GM12878 (cell line): ENCODE measurements around the gene PUM2. TPM values are rescaled to one million over a fixed set of nuclear protein-coding genes. Genes with fewer than 3 reads are reported as not detected.

Source experiments
- ATAC-seq: fragments of 200-7000 bp; cut with Tn5 transposase; 3 replicates; pipeline ENCODE4 v1.9.1; 2020; ENCODE audit warnings: mild to moderate bottlenecking, moderate library complexity
- BruUV-seq: library from RNA; stranded (reverse); fragments of 400-500 nt; replicated peaks from 2 replicates; lab custom pipeline; 2021; lab: Mats Ljungman, UMichigan
- CTCF ChIA-PET: fragments of 300-600 bp; sonication (Branson Sonifier 250); formaldehyde crosslinking; extraction: SDS; loops from one replicate; lab custom pipeline; 2021; ENCODE audit warnings: inconsistent platforms; lab: Yijun Ruan, JAX
- POLR2A ChIA-PET: fragments of 350-600 bp; formaldehyde crosslinking; extraction: SDS; loops from one replicate; lab custom pipeline; 2021; ENCODE audit warnings: inconsistent platforms; lab: Charles Lee
- RAD21 ChIA-PET: fragments of 300-600 bp; sonication (Branson Sonifier 250); formaldehyde crosslinking; loops from one replicate; lab custom pipeline; 2023; ENCODE audit warnings: antibody characterized with exemption; ENCODE audit not compliant: unreplicated experiment; lab: Charles Lee
- SMC1A ChIA-PET: fragments of 300-600 bp; sonication (Branson Sonifier 250); formaldehyde crosslinking; loops from one replicate; lab custom pipeline; 2023; ENCODE audit not compliant: unreplicated experiment, uncharacterized antibody; lab: Charles Lee
- DNase-seq: peaks from one replicate; pipeline ENCODE4 v3.0.0-alpha.2; 2011; ENCODE audit warnings: low read depth, low spot score
- FAIRE-seq: peaks from 3 replicates; lab custom pipeline; 2011; peaks lifted over from hg19 to GRCh38; lab: Jason Lieb, UNC
- H2AFZ ChIP-seq: 2 replicates; pipeline ENCODE4 v1.6.0; 2011; ENCODE audit warnings: low read depth, low read length, control low read depth; ENCODE audit not compliant: control insufficient read depth
- H3K27ac ChIP-seq: 2 replicates; pipeline ENCODE4 v1.5.1; 2011; ENCODE audit warnings: control low read depth; ENCODE audit not compliant: control insufficient read depth, insufficient read depth
- H3K27me3 ChIP-seq, 2 experiments: replicated peaks in 1 of 2; 2 replicates each; pipeline versions ENCODE4 v1.6.0 to v1.6.1; 2011; ENCODE audit warnings: low read length in 1 of 2; ENCODE audit not compliant: control insufficient read depth in 2 of 2, insufficient read depth in 2 of 2
- H3K36me3 ChIP-seq, 2 experiments: 2 replicates each; pipeline ENCODE4 v1.5.1; 2011; ENCODE audit warnings: low read length in 1 of 2; ENCODE audit not compliant: control insufficient read depth in 2 of 2, insufficient read depth in 2 of 2
- H3K4me1 ChIP-seq: 2 replicates; pipeline ENCODE4 v1.6.1; 2011; ENCODE audit warnings: mild to moderate bottlenecking, low read length, moderate library complexity, mixed read lengths; ENCODE audit not compliant: control insufficient read depth, insufficient read depth
- H3K4me2 ChIP-seq: 2 replicates; pipeline ENCODE4 v1.6.0; 2011; ENCODE audit warnings: control low read depth; ENCODE audit not compliant: control insufficient read depth, insufficient read depth
- H3K4me3 ChIP-seq: fragments of 200-600 bp; sonication (generic); 2 replicates; pipeline ENCODE4 v1.5.1; 2016
- H3K79me2 ChIP-seq: 2 replicates; pipeline ENCODE4 v1.6.0; 2011; ENCODE audit warnings: low read length; ENCODE audit not compliant: control insufficient read depth, insufficient read depth
- H3K9ac ChIP-seq: 2 replicates; pipeline ENCODE4 v1.8.0; 2011; ENCODE audit warnings: low read length, control low read depth, mixed read lengths; ENCODE audit not compliant: control insufficient read depth, insufficient read depth
- H3K9me3 ChIP-seq: replicated peaks from 3 replicates; pipeline ENCODE4 v1.5.1; 2011; ENCODE audit warnings: mild to moderate bottlenecking, low read length; ENCODE audit not compliant: control insufficient read depth, insufficient read depth
- H4K20me1 ChIP-seq: 2 replicates; pipeline ENCODE4 v1.6.0; 2011; ENCODE audit not compliant: control insufficient read depth, insufficient read depth
- BRCA1 ChIP-seq: IDR thresholded peaks from 2 replicates; pipeline ENCODE4 v1.6.1; 2011; ENCODE audit warnings: low read depth, low read length, improper control_type of control experiment
- CHD4 ChIP-seq: fragments of 200-600 bp; sonication (generic); IDR thresholded peaks from 2 replicates; pipeline ENCODE4 v1.6.1; 2016; ENCODE audit warnings: mild to moderate bottlenecking
- NR2C1 ChIP-seq: fragments of 450-650 bp; IDR thresholded peaks from 2 replicates; pipeline ENCODE4 v1.6.1; 2017; ENCODE audit warnings: antibody characterized with exemption, mild to moderate bottlenecking, moderate library complexity
- NR2F1 ChIP-seq: fragments of 450-650 bp; conservative IDR thresholded peaks from 2 replicates; pipeline ENCODE4 v1.6.1; 2017; ENCODE audit warnings: mild to moderate bottlenecking
- POU2F2 ChIP-seq: IDR thresholded peaks from 3 replicates; pipeline ENCODE4 v1.6.1; 2011; ENCODE audit warnings: low read depth, mild to moderate bottlenecking, low read length, borderline replicate concordance
- RB1 ChIP-seq: fragments of 450-650 bp; formaldehyde crosslinking; IDR thresholded peaks from 2 replicates; pipeline ENCODE4 v1.6.1; 2017; ENCODE audit warnings: mild to moderate bottlenecking, borderline replicate concordance
- RUNX3 ChIP-seq: IDR thresholded peaks from 2 replicates; pipeline ENCODE4 v1.6.1; 2012; ENCODE audit warnings: low read length, inconsistent platforms
- SRF ChIP-seq, 2 experiments: IDR thresholded peaks; 2 replicates each; pipeline ENCODE4 v1.6.1; 2011; ENCODE audit warnings: low read depth in 2 of 2, low read length in 2 of 2, mild to moderate bottlenecking in 1 of 2, moderate library complexity in 1 of 2
- WGBS: methylation state at CpG from one replicate; pipeline ENCODE4 v1.1.6; 2016; ENCODE audit warnings: low lambda C conversion rate; ENCODE audit not compliant: insufficient replicate concordance, insufficient coverage; ENCODE audit errors: missing lambda C conversion rate; 5-methylcytosine and 5-hydroxymethylcytosine counted together
- in situ Hi-C: fragments of 300-500 bp; cut with MboI; formaldehyde crosslinking; loops from 9 replicates; pipeline ENCODE4 v1.14.3; 2018; ENCODE audit warnings: mixed read lengths
- intact Hi-C: fragments of 100-400 bp; cut with micrococcal nuclease; formaldehyde crosslinking; loops from one replicate; pipeline ENCODE4 v1.14.2; 2022; ENCODE audit not compliant: unreplicated experiment
- polyA plus RNA-seq, 11 experiments: library from polyadenylated mRNA; depleted of rRNA in 4 of 11; unstranded in 6 of 11; stranded (reverse) in 5 of 11; fragments of >200 nt; fragmentation: Nextera tagmentation in 4 of 11; fragmentation: Illumina TruSeq in 1 of 11; extraction: Ambion mirVana in 4 of 11; extraction: Trizol in 1 of 11; gene quantifications; 1 replicate in 1 of 11; 2 replicates in 10 of 11; pipeline versions ENCODE4 v1.2.1 to v1.2.3, GENCODE V29; 2011 to 2016; ENCODE audit warnings: inconsistent platforms in 2 of 11, missing spikeins in 2 of 11, low read depth in 1 of 11
- total RNA-seq, 4 experiments: library from RNA; depleted of rRNA in 3 of 4; stranded (reverse); fragments of >200 nt in 3 of 4; fragmentation: Illumina TruSeq in 1 of 4; extraction: Trizol in 1 of 4; gene quantifications; 2 replicates each; pipeline versions ENCODE4 v1.2.1 to v1.2.3, GENCODE V29; 2013 to 2021
- TF ChIP-seq, protein P1 (sequence below): IDR thresholded peaks from 2 replicates; pipeline ENCODE4 v1.6.1; 2011; ENCODE audit warnings: mild to moderate bottlenecking, low read depth, low read length, moderate library complexity; ENCODE audit not compliant: insufficient replicate concordance
- TF ChIP-seq, protein P2 (sequence below): fragments of 450-650 bp; IDR thresholded peaks from 2 replicates; pipeline ENCODE4 v1.6.1; 2017; ENCODE audit warnings: mild to moderate bottlenecking, moderate library complexity

The PUM2 gene
- total and polyA plus RNA-seq, 10 of the 15 experiments (the other 5 are each of a cell fraction or from before 2014, with no cell fraction given) = 14.5 to 87.6 (median 29.4) TPM

DNA sequence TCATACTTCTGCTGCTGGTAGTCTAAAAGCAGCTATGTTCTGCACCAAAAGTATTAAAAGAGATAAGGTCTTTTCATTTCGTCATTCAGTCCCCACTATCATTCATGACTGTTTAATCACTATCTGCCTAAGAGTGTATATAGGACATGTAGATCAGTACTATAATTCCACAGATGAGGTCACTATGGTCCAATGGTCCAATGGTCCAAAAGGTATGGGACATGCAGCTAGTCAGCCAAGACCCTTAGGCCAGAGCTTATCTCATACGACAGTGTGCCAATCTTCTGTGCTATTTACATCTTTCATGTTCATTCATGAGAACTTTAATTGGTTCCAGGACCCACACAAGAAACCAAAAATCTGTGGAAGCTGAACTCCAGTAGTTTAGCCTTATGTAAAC, 83.1 kb downstream of the PUM2 start:
- 66% methylated on average over 2 of the region's 2 CpGs for WGBS
- Histone ChIP-seq H3K36me3 (peaks cover 1 to 19% of the 10 kb centered on the region in 2 experiments), H3K4me1 (no peaks in the 10 kb centered on the region), H3K27me3 (no peaks in the 10 kb centered on the region), H3K27ac (no peak overlapping the region), H3K4me3 (no peak overlapping the region), H3K9ac (no peak overlapping the region), H2AFZ (no peak overlapping the region), H3K4me2 (no peak overlapping the region), H3K79me2 (no peaks in the 10 kb centered on the region), H4K20me1 (no peaks in the 10 kb centered on the region), H3K9me3 (no peaks in the 10 kb centered on the region)
- in situ Hi-C loops = no loop called here
- FAIRE-seq (no peak), DNase-seq (no peak), ATAC-seq (no peak)
- ChIA-PET POLR2A (interaction anchor here (0.6 kb wide), 1 partner anchor 636 kb away, joined by 3 read pairs; no protein-coding TSS in a partner anchor), CTCF (interaction anchor here (0.8 to 1.4 kb wide), 4 partner anchors 9 to 70 kb away, joined by 3 to 6 read pairs (median 4); no protein-coding TSS in a partner anchor), SMC1A (interaction anchor here (1.3 to 1.4 kb wide), 2 partner anchors 10 to 16 kb away, joined by 4 to 5 read pairs; no protein-coding TSS in a partner anchor), RAD21 (no interaction called here)
- TSS peak; percentile 23 for BruUV-seq
- no peak for TF ChIP-seq NR2F1
- TF ChIP-seq BRCA1 = no peak
- intact Hi-C loops = no loop called here

DNA sequence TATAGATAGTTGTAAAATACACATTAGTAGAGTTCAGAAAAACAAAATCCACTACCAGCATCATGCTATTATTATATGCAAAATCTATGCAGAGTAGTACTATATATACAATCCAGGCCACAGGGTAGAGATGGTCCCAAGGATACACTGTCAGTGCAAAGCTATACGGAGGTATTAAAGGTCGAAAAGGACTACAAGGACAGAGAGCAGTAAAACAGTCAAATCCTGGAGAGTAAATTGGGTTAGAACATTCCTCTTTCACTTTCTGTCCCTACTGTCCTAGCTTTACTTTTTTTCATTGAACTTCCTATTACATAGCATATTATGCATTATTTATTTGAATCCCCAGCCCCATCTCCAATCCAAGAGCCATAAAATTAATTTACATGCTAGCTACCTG, 86.0 kb downstream of the PUM2 start:
- POLR2A ChIA-PET = no interaction called here
- Histone ChIP-seq H3K4me1 (no peaks in the 10 kb centered on the region), H3K36me3 (peaks cover 1 to 20% of the 10 kb centered on the region in 2 experiments; a peak in 3 of 4 replicates), H3K4me2 (no peak overlapping the region), H3K27me3 (no peaks in the 10 kb centered on the region), H2AFZ (no peak overlapping the region), H3K9me3 (no peaks in the 10 kb centered on the region), H3K9ac (no peak overlapping the region), H3K27ac (no peak overlapping the region), H3K4me3 (no peak overlapping the region), H4K20me1 (no peaks in the 10 kb centered on the region), H3K79me2 (no peaks in the 10 kb centered on the region)
- CTCF ChIA-PET = interaction anchor here (1.1 kb wide), 1 partner anchor 22 kb away, joined by 3 read pairs; no protein-coding TSS in a partner anchor
- in situ Hi-C loops (no loop called here), intact Hi-C loops (no loop called here)
- no TSS peak for BruUV-seq
- TF ChIP-seq SRF (IDR thresholded peaks at IDR 0.05; ENCODE audit: low read depth in 2 of 2, low read length in 2 of 2) = no peak
- TF ChIP-seq RUNX3 = no peak
- TF ChIP-seq, protein P1, sequence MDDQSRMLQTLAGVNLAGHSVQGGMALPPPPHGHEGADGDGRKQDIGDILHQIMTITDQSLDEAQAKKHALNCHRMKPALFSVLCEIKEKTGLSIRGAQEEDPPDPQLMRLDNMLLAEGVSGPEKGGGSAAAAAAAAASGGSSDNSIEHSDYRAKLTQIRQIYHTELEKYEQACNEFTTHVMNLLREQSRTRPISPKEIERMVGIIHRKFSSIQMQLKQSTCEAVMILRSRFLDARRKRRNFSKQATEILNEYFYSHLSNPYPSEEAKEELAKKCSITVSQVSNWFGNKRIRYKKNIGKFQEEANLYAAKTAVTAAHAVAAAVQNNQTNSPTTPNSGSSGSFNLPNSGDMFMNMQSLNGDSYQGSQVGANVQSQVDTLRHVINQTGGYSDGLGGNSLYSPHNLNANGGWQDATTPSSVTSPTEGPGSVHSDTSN = no peak
- TF ChIP-seq CHD4 = no peak
- TF ChIP-seq, protein P2, sequence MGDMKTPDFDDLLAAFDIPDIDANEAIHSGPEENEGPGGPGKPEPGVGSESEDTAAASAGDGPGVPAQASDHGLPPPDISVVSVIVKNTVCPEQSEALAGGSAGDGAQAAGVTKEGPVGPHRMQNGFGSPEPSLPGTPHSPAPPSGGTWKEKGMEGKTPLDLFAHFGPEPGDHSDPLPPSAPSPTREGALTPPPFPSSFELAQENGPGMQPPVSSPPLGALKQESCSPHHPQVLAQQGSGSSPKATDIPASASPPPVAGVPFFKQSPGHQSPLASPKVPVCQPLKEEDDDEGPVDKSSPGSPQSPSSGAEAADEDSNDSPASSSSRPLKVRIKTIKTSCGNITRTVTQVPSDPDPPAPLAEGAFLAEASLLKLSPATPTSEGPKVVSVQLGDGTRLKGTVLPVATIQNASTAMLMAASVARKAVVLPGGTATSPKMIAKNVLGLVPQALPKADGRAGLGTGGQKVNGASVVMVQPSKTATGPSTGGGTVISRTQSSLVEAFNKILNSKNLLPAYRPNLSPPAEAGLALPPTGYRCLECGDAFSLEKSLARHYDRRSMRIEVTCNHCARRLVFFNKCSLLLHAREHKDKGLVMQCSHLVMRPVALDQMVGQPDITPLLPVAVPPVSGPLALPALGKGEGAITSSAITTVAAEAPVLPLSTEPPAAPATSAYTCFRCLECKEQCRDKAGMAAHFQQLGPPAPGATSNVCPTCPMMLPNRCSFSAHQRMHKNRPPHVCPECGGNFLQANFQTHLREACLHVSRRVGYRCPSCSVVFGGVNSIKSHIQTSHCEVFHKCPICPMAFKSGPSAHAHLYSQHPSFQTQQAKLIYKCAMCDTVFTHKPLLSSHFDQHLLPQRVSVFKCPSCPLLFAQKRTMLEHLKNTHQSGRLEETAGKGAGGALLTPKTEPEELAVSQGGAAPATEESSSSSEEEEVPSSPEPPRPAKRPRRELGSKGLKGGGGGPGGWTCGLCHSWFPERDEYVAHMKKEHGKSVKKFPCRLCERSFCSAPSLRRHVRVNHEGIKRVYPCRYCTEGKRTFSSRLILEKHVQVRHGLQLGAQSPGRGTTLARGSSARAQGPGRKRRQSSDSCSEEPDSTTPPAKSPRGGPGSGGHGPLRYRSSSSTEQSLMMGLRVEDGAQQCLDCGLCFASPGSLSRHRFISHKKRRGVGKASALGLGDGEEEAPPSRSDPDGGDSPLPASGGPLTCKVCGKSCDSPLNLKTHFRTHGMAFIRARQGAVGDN = no peak
- no peak for TF ChIP-seq NR2C1
- TF ChIP-seq POU2F2 = no peak
- no peak for TF ChIP-seq RB1
- SMC1A ChIA-PET = interaction anchor here (0.8 to 0.9 kb wide), 2 partner anchors 11 to 12 kb away, joined by 3 read pairs; no protein-coding TSS in a partner anchor
- ATAC-seq = no peak
- FAIRE-seq = no peak
- no peak for DNase-seq
- 71% methylated on average over 2 of the region's 2 CpGs for WGBS
- RAD21 ChIA-PET = no interaction called here
